HG03457 (cell line): Measurements from ENCODE around the gene DAB2IP.

ENCODE experiments used
- ATAC-seq: cut with Tn5 transposase; IDR thresholded peaks from one replicate; pipeline ENCODE4 v1.9.1; 2021; ENCODE audit warnings: moderate number of reproducible peaks; ENCODE audit not compliant: unreplicated experiment

DAB2IP gene

DNA sequence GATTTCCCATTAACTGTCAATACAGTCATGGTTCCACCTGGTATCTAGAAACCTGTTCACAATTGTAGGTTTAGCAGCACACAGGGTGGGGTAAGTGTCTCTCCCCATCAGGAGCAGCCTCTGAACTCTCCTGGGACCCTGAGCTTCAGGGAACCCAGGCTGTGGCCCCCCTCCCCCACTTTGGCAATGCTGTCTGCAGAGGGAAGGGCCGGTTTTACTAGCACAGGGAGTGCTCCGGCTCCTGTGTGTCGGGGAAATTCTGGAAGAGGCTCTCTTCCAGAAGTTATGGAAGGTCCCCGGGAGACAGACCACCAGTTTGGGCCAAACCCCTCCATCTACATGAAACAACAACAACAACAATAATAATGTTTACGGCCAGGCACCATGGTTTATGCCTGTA lies 9.9 kb downstream of the DAB2IP start:
- ATAC-seq: no peak

GRCh38 chr9:121662359-121662758 lies 10.9 kb downstream of the DAB2IP start:
- ATAC-seq: no peak

DNA sequence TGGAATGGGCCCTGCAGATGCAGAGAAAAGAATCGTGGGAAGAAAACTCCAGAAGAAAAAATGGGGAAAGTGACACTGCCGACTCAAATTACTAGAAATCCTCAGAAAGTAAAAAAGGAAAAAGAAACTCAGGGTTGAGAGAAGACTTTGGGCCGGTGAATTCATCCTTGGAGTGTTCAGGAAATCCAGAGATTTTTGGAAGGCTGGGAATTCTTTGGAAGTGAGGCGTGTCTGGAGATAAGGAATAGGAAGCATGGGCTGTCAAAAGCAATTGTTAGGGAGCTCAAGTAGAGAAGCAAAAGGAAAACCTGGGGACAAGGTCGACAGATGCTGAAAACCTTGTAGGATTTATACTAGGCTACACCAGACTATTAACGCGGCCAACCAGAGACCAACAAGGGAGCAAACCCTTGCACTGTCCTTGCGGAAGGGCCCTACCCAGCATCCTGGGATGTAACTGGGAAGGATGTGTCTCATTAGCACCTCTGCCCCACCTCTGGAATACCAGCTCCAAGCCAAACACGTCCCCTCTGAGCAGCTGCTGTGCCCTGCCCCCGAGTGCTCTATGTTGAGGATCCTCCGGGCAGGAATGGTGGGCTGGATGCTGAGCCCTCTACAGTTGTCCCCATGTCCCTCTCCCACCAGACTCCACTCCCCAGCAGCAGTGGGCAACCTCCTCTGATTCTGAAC lies 11.6 kb downstream of the DAB2IP start:
- ATAC-seq: no peak

- ATAC-seq: no peak
Observed at GRCh38 chr9:121663591-121663990, 12.2 kb downstream of the DAB2IP start.

GRCh38 chr9:121666294-121666693 lies 14.9 kb downstream of the DAB2IP start:
- ATAC-seq: no peak

DNA sequence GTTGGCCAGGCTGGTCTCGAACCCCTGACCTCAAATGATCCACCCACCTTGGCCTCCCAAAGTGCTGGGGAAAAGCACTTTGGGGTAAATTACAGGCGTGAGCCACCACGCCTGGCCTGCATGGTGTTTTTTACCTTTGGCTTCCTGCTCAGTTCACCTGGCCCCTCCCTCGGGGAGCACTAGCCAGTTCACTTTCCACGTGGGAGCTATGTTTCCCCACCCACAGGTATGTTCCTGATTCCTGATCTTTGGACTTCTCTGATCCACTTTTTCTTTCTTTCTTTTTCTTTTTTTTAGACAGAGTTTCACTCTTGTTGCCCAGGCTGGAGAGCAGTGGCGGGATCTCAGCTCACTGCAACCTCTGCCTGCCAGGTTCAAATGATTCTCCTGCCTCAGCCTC lies 15.8 kb downstream of the DAB2IP start:
- ATAC-seq: no peak

- no peak for ATAC-seq
Observed at GRCh38 chr9:121667890-121668289, 16.5 kb downstream of the DAB2IP start.

DNA sequence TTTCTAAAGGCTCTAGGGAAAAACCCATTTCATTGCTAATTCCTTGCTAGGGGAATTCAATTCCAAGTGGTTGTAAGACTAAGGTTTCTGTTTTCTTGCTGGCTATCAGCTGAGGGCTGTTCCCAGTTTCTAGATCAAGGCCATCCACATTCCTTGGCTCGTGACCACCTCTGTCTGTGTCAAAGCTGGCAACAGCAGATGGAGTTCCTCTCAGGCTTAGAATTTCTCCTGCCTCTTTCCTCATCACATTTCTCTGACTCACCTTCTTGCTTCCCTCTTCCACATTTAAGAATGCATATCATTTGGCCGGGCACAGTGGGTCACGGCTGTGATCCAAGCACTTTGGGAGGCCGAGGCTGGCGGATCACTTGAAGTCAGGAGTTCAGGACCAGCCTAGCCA lies 19.0 kb downstream of the DAB2IP start:
- no peak for ATAC-seq

DNA sequence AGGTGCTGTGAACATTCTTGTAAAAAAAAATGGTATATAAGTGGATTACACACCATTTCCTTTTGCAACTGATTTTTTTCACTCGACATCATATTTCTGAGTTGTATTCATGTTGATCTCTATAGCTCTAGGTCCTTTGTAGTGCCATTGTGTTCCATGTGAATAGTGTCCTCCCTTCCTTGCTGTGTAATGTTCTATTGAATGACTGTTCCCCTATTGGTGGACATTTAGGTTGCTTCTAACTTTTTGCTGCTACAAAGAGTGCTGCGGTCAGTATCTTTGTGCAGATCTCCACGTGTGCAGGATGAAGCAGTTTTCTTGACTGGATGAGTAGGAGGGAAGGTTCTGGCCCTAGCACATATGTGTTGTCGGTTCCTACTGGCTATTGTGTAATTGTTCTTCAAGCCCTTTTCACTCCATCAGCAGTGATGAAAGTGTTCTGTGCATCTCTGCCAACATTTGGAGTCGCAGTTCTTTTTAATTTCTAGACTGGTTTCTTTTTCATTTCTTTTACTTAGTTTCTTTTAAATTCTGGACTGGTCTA lies 20.2 kb downstream of the DAB2IP start:
- ATAC-seq: no peak

DNA sequence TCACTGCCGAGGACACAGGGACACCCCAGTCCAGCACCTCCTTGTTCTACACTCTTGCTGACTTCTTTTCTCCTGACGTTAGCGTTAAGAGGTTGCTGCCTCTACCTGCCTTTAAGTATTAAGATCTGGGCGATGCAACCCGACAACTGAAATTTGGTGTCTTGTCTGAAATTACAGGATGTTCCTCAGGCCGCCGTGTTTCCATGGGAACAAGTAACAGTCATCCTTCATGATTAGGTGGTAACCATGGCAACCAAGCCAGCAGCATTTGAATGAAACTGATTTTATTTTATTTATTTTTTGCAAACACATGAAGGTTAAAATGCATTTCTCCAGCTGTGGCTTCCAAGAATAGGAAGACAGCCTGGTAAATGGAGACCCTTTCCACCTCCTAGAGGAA lies 20.8 kb downstream of the DAB2IP start:
- no peak for ATAC-seq

- no peak for ATAC-seq
Observed at GRCh38 chr9:121672986-121673385, 21.6 kb downstream of the DAB2IP start.

DNA sequence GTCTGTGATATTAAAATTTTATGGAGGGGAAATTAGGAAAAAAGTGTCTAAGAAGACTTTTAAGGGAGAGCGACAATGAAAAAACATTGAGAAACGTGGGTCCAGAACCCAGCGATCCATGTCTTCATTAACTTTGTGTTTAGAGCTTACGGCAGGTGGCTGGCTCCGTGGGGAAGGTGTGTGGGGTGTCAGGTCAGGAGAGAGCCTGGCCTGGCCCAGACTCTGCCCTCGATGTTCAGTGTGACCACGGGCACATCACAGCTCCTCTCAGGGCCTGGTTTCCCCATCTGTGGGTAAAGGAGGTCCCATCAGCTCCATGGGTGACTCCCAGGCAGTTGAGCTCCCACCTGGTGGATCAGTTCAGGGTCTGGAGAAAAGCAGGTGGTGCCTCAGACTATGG lies 22.1 kb downstream of the DAB2IP start:
- ATAC-seq: no peak

GRCh38 chr9:121674017-121674416 lies 22.6 kb downstream of the DAB2IP start:
- no peak for ATAC-seq

GRCh38 chr9:121674952-121675351 lies 23.5 kb downstream of the DAB2IP start:
- ATAC-seq: no peak

- no peak for ATAC-seq
Observed at GRCh38 chr9:121675381-121675780, 23.9 kb downstream of the DAB2IP start.

DNA sequence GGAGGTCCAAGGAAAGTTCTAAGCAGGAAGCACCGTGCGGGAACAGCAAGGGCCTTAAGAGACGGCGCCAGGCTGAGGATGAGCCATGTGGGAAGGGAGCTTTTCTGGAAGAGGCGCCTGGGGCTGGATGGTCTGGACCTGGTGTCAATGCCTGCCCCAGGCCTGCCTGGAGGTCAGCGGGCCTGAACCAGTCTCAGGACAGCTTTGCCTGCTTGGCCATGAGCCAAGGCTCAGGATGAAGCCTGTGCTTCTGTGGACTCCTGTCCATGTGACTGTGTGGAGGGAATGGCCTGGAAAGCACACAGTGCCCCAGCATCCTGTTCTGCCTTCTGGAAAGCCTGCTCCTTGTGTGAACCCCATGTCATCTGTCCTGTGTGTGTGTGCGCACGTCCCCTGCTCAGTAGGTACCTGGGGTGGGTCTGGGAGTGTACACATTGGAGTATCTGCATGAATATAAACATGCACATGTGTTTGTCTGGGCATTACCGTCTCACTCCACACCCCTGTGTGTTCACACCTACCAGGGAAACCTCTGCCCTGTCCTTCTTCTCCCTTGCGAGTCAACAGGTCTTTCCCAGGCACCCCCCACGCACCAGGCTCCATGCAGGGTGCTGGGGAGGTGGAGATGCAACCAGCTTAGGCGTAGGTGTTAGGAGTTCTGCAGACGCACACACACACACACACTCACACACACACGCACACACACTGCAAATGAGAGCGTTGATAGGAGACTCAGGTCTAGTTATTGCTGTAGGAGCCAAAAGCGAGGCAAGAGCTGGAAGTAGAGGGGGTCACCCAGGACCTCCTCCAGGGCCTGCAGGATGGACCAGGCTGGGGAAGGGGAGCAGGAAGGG lies 24.8 kb downstream of the DAB2IP start:
- ATAC-seq: no peak

DNA sequence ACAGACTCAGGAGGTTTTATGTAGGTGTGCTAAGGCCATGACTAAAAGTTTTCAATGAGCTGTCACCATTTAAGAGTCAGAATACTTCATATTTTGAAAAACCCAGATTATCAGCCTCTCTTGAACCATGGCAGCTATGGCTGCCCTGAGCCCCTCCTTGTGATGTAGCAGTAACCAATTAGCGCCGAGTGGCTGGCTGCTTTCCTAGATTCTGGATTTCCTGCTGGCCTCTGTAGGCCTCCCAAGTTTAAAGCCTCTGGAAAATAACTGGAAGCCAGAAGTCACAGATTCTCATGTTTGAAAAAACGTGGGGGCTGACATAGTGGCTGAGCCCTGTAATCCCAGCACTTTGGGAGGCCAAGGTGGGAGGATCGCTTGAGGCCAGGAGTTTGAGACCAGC lies 25.5 kb downstream of the DAB2IP start:
- ATAC-seq: no peak

DNA sequence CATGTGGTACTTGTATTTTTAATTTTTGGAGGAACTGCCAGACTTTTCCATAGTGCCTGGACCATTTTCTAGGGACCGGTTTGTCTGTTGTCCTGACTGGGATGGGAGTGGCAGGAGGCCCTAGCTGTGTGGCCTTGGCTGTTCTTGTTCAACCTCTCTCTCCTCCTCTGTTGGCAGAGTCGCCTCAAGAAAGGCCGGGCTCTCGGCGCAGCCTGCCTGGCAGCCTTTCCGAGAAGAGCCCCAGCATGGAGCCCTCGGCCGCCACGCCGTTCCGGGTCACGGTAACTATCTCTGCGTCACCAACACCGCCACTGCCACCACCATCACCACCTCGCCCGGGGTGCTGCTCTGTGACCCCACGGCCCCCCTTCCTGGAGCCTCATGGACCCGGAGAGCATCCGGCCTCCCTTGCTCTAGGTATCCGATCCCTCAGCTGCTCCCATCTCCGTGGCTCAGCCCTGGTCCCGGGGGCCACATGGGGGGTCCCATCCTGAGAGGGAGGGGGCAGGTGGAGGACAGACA lies 27.1 kb downstream of the DAB2IP start:
- no peak for ATAC-seq

GRCh38 chr9:121679901-121680635 lies 28.6 kb downstream of the DAB2IP start:
- no peak for ATAC-seq

- no peak for ATAC-seq
Observed at GRCh38 chr9:121681404-121681803, 30.0 kb downstream of the DAB2IP start.

GRCh38 chr9:121682201-121682600 lies 30.8 kb downstream of the DAB2IP start:
- ATAC-seq: no peak
